ENCODE results near the gene ASCC2. TPM values are rescaled to one million over a fixed set of nuclear protein-coding genes. Genes with fewer than 3 reads are reported as not detected.
"Not testable (repeated sequence)": the region's sequence is repeated elsewhere in the genome, so short reads cannot be mapped to it uniquely, and the experiment has no call there.

Gene ASCC2
- total RNA-seq, 1 donor from 2014 or later = 24.9 TPM

DNA sequence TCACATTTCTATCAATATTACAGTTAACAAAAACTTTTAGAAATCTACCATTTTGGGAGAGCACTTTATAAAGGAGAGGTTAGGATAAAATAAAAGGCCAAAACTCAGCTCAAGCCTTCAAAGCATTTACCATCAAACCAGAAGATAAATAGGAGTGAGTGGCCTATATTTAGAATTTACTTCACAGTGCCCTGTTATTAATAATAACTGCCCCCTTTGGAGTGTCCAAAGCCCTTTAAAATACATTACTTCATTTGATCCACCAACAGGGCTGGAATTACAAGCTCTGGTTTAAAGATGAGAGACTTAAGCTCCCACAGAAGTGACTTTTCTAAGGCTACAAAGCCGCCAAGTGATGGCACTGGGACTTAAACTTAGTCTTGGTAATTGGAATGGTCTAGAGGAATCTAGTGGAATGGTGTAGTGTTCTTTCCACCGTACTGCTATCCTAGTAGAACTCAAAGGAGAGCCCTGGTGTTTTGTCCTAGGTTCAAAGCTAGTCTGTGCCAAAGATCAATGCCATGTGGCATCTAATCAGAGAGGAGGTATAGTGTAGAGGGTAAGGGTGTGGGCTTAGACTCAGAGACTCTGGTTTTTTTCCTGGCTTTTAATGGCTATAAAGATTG is 23.7 kb upstream of the ASCC2 start:
- H3K4me1 ChIP-seq = no peaks in the 10 kb centered on the region
- H3K9me3 ChIP-seq = no peaks in the 10 kb centered on the region
- H3K27ac ChIP-seq = no peak overlapping the region
- no peaks in the 10 kb centered on the region for H3K36me3 ChIP-seq
- H3K27me3 ChIP-seq = no peaks in the 10 kb centered on the region
- TF ChIP-seq, protein P1, sequence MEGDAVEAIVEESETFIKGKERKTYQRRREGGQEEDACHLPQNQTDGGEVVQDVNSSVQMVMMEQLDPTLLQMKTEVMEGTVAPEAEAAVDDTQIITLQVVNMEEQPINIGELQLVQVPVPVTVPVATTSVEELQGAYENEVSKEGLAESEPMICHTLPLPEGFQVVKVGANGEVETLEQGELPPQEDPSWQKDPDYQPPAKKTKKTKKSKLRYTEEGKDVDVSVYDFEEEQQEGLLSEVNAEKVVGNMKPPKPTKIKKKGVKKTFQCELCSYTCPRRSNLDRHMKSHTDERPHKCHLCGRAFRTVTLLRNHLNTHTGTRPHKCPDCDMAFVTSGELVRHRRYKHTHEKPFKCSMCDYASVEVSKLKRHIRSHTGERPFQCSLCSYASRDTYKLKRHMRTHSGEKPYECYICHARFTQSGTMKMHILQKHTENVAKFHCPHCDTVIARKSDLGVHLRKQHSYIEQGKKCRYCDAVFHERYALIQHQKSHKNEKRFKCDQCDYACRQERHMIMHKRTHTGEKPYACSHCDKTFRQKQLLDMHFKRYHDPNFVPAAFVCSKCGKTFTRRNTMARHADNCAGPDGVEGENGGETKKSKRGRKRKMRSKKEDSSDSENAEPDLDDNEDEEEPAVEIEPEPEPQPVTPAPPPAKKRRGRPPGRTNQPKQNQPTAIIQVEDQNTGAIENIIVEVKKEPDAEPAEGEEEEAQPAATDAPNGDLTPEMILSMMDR (IDR thresholded peaks at IDR 0.05) = no peak
- intact Hi-C loops (cut with DNase I) = no loop called here
- no peak for DNase-seq (ENCODE audit: low spot score in 2 of 2)
- H3K4me3 ChIP-seq = no peak overlapping the region

DNA sequence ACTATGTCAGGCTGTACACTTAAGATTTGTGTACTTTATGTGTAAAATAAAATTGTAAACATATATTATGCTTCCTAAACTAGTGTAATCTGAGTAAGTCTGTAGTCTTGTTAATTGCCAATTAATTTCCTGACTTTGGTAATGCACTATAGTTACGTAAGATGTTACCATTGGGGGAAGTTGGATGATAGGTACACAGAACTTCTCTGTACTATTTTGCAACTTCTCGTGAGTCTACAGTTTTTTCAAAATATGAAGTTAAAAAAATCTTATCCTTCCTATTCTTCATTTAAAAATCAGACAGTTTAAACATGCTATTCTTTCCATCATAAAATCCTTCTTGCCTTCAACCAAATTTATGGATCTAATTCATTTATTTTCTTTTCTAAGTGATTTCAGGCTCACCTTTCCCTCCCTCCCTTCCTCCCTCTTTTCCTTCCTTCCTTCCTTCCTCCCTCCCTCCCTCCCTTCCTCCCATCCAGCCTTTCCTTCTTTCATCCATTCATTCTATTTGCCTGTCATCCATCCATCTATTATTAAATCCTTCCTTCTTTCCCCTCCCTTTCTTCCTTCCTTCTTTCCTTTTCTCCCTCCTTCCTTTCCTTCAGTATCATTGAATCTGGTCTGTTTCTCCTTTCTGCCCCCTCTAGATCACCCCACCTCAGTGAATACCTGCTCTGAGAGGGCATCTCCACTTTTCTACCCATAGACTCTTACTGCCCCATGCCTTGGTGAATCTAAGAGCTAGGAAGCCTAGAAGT is 22.1 kb upstream of the ASCC2 start:
- Histone ChIP-seq H3K27ac (no peak overlapping the region), H3K27me3 (no peaks in the 10 kb centered on the region), H3K4me3 (no peak overlapping the region), H3K9me3 (no peaks in the 10 kb centered on the region), H3K4me1 (no peaks in the 10 kb centered on the region), H3K36me3 (no peaks in the 10 kb centered on the region)
- intact Hi-C loops (cut with DNase I) = no loop called here
- TF ChIP-seq, protein P1 (IDR thresholded peaks at IDR 0.05) = no peak
- DNase-seq (ENCODE audit: low spot score in 2 of 2) = no peak

DNA sequence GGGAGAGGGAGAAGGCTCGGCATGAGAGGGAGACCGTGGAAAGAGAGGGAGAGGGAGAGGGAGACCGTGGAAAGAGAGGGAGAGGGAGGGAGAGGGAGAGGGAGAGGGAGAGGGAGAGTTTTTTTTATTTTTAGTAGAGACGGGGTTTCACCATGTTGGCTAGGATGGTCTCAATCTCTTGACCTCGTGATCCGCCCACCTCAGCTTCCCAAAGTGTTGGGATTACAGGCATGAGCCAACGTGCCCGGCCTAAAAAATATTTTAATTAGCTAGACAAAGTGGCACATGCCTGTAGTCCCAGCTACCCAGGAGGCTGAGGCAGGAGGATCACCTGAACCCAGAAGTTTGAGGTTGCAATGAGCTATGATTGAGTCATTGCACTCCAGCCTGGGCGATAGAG is 21.0 kb upstream of the ASCC2 start:
- H3K27me3 ChIP-seq; H3K4me3 ChIP-seq; DNase-seq (ENCODE audit: low spot score in 2 of 2); H3K9me3 ChIP-seq; intact Hi-C loops (cut with DNase I); H3K27ac ChIP-seq; H3K4me1 ChIP-seq; H3K36me3 ChIP-seq: not testable (repeated sequence)

DNA sequence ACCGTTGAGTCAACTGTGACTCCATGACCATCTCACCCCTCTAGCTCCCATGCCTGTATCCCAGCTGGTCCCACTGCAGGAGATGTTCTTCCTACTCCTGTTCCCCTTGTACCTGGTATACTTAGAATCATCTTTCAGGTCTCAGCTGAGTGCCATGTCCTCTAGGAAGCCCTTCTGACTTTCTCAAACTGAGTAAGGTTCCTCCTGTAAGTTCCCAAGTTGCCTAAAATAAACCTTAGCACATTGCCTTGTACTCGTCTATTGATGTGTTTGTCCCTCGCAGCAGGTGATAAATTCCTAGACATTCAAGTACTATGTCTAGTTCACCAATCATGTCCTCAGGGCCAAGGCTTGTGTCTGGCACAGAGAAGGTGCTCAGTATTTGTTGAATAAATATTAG is 18.4 kb upstream of the ASCC2 start:
- Histone ChIP-seq H3K36me3 (no peaks in the 10 kb centered on the region), H3K27ac (no peak overlapping the region), H3K4me3 (no peak overlapping the region), H3K27me3 (no peaks in the 10 kb centered on the region), H3K9me3 (no peaks in the 10 kb centered on the region), H3K4me1 (no peaks in the 10 kb centered on the region)
- TF ChIP-seq, protein P1 (IDR thresholded peaks at IDR 0.05) = no peak
- intact Hi-C loops (cut with DNase I) = no loop called here
- no peak for DNase-seq (ENCODE audit: low spot score in 2 of 2)

DNA sequence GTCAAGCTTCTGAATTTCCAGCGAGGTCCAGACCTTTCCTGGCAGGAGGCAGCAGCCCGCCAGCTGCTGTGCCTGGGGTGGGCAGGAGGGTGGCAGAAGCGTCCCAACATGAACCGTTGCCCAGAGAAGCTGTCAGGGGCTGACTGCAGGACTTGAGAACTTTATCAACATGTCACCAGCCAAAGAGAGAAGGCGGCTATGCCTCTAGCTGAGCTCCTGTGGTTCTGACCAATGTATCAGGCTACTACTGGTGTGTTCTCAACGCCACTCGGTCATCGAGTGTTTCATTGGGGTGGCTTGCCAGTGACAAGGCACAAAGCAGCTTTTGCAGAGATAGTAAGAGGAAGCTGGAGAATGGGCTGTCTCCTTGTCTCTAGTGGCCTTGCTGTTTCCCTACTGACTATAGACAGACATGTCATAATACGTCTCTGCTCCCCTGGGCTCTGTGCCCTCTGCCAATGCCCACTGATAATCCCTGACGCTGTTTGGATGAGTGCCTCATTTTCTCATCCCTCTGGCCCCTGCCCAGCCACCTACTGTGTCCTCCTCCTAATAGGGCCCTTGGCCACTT is 17.6 kb upstream of the ASCC2 start:
- H3K27me3 ChIP-seq = no peaks in the 10 kb centered on the region
- H3K4me1 ChIP-seq = no peaks in the 10 kb centered on the region
- no peak overlapping the region for H3K4me3 ChIP-seq
- H3K36me3 ChIP-seq = no peaks in the 10 kb centered on the region
- no peaks in the 10 kb centered on the region for H3K9me3 ChIP-seq
- intact Hi-C loops (cut with DNase I) = no loop called here
- TF ChIP-seq, protein P1 (IDR thresholded peaks at IDR 0.05) = no peak
- H3K27ac ChIP-seq = no peak overlapping the region
- DNase-seq (ENCODE audit: low spot score in 2 of 2) = no peak

DNA sequence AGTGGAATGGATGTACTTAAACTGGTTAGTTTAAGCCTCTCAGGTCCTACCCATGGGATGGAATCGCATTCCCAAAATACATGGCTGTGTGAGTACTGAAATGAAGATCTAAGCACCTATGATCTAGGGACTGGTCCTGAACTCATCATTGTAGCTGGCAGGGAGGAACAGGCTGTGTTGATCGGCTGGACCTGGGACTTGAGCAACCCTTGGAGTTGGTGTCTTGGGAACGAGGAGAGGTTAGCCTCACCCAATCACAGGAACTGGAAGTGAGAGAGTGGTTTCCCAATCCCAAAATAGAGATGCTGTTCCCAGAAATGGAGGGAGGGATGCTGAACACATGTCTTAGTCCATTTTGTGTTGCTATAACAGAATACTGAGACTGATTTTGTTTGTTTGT is 16.4 kb upstream of the ASCC2 start:
- TF ChIP-seq, protein P1 (IDR thresholded peaks at IDR 0.05) = no peak
- no peaks in the 10 kb centered on the region for H3K4me1 ChIP-seq
- no peak for DNase-seq (ENCODE audit: low spot score in 2 of 2)
- H3K27me3 ChIP-seq = no peaks in the 10 kb centered on the region
- intact Hi-C loops (cut with DNase I) = no loop called here
- H3K4me3 ChIP-seq = no peak overlapping the region
- no peaks in the 10 kb centered on the region for H3K36me3 ChIP-seq
- no peaks in the 10 kb centered on the region for H3K9me3 ChIP-seq
- H3K27ac ChIP-seq = no peak overlapping the region
